Activated T-cell treated with anti-CD3 and anti-CD28 coated beads, Interleukin-2, amount 50 U/mL, for 24 hours (primary cell): ENCODE results near the gene KRTAP4-3.
"Not testable (repeated sequence)": the region's sequence is repeated elsewhere in the genome, so short reads cannot be mapped to it uniquely, and the experiment has no call there.

Experiments used
- DNase-seq: peaks from one replicate; pipeline ENCODE4 v3.0.0-alpha.2; 2020
- H3K27ac Mint-ChIP-seq: 2 replicates; pipeline ENCODE4 v1.8.0; 2020; ENCODE audit warnings: mild to moderate bottlenecking, mixed read lengths
- H3K27me3 Mint-ChIP-seq: 2 replicates; pipeline ENCODE4 v1.8.0; 2020; ENCODE audit warnings: mixed read lengths
- H3K36me3 Mint-ChIP-seq: 2 replicates; pipeline ENCODE4 v1.8.0; 2020; ENCODE audit warnings: low read depth, mixed read lengths
- H3K4me1 Mint-ChIP-seq: 2 replicates; pipeline ENCODE4 v1.8.0; 2020; ENCODE audit warnings: low read depth, mixed read lengths
- H3K4me3 Mint-ChIP-seq: 2 replicates; pipeline ENCODE4 v1.8.0; 2020; ENCODE audit warnings: mild to moderate bottlenecking, moderate library complexity, mixed read lengths
- H3K9me3 Mint-ChIP-seq: 2 replicates; pipeline ENCODE4 v1.8.0; 2020; ENCODE audit warnings: mixed read lengths

Gene KRTAP4-3

GRCh38 chr17:41168121-41168520 is at the start of gene KRTAP4-3:
Gene KRTAP4-3, minus strand, starts transcription at chr17:41168221. Its CDS starts 49 bp downstream, at chr17:41168172.
- Mint-ChIP-seq H3K27ac (no peak within 1 kb of the TSS), H3K4me3 (no peak within 1 kb of the TSS), H3K9me3 (no peaks in the 10 kb centered on the region), H3K36me3 (no peaks in the 10 kb centered on the region), H3K27me3 (no peaks in the 10 kb centered on the region), H3K4me1 (no peaks in the 10 kb centered on the region)
- DNase-seq: no peak

- H3K27ac Mint-ChIP-seq: no peak overlapping the region
Observed at GRCh38 chr17:41215681-41216080, 47.7 kb upstream of the KRTAP4-3 start.

GRCh38 chr17:41212524-41213169 is 44.6 kb upstream of the KRTAP4-3 start:
- H3K9me3 Mint-ChIP-seq: no peaks in the 10 kb centered on the region
- peaks cover 43% of the 10 kb centered on the region for H3K27me3 Mint-ChIP-seq
- no peak for DNase-seq
- no peak overlapping the region for H3K4me3 Mint-ChIP-seq
- H3K36me3 Mint-ChIP-seq: no peaks in the 10 kb centered on the region
- peaks cover 4% of the 10 kb centered on the region for H3K4me1 Mint-ChIP-seq
- no peak overlapping the region for H3K27ac Mint-ChIP-seq

More at GRCh38 chr17:41215681-41216080, 47.7 kb upstream of the KRTAP4-3 start:
- Mint-ChIP-seq H3K36me3 (no peaks in the 10 kb centered on the region), H3K4me1 (peaks cover 4% of the 10 kb centered on the region), H3K27me3 (peaks cover 26% of the 10 kb centered on the region), H3K4me3 (no peak overlapping the region), H3K9me3 (peaks cover 3% of the 10 kb centered on the region)
- DNase-seq: no peak

GRCh38 chr17:41211845-41212466 is 43.9 kb upstream of the KRTAP4-3 start:
- Mint-ChIP-seq H3K36me3 (no peaks in the 10 kb centered on the region), H3K9me3 (no peaks in the 10 kb centered on the region), H3K4me3 (no peak overlapping the region), H3K27ac (no peak overlapping the region), H3K27me3 (peaks cover 43% of the 10 kb centered on the region), H3K4me1 (peaks cover 4% of the 10 kb centered on the region)
- DNase-seq: no peak

GRCh38 chr17:41199421-41200078 is 31.5 kb upstream of the KRTAP4-3 start:
- Mint-ChIP-seq H3K27ac (no peak overlapping the region), H3K4me3 (no peak overlapping the region)

GRCh38 chr17:41196068-41196467 is 28.0 kb upstream of the KRTAP4-3 start:
- Mint-ChIP-seq H3K27me3 (peaks cover 17% of the 10 kb centered on the region), H3K36me3 (no peaks in the 10 kb centered on the region), H3K4me1 (no peaks in the 10 kb centered on the region), H3K27ac (no peak overlapping the region), H3K4me3 (no peak overlapping the region), H3K9me3 (peaks cover 4% of the 10 kb centered on the region)
- DNase-seq: no peak

More at GRCh38 chr17:41199421-41200078, 31.5 kb upstream of the KRTAP4-3 start:
- no peaks in the 10 kb centered on the region for H3K4me1 Mint-ChIP-seq
- H3K9me3 Mint-ChIP-seq: peaks cover 4% of the 10 kb centered on the region
- DNase-seq: no peak
- no peaks in the 10 kb centered on the region for H3K36me3 Mint-ChIP-seq
- peaks cover 5% of the 10 kb centered on the region for H3K27me3 Mint-ChIP-seq

- H3K36me3 Mint-ChIP-seq: no peaks in the 10 kb centered on the region
Observed at GRCh38 chr17:41190328-41190727, 22.3 kb upstream of the KRTAP4-3 start.

GRCh38 chr17:41189837-41190318 is 21.9 kb upstream of the KRTAP4-3 start, which contains the start of gene KRTAP9-1:
Gene KRTAP9-1, plus strand, starts transcription at chr17:41189887. Its CDS starts 0 bp downstream, at chr17:41189887.
- not testable (repeated sequence) for H3K4me1 Mint-ChIP-seq, H3K9me3 Mint-ChIP-seq, H3K27ac Mint-ChIP-seq, DNase-seq, H3K36me3 Mint-ChIP-seq, H3K4me3 Mint-ChIP-seq
- H3K27me3 Mint-ChIP-seq: peaks cover 34% of the 10 kb centered on the region

More at GRCh38 chr17:41190328-41190727, 22.3 kb upstream of the KRTAP4-3 start:
- H3K9me3 Mint-ChIP-seq: no peaks in the 10 kb centered on the region
- H3K27me3 Mint-ChIP-seq: peaks cover 34% of the 10 kb centered on the region
- H3K4me1 Mint-ChIP-seq: no peaks in the 10 kb centered on the region
- H3K27ac Mint-ChIP-seq: no peak overlapping the region
- no peak for DNase-seq
- no peak overlapping the region for H3K4me3 Mint-ChIP-seq

- Mint-ChIP-seq H3K27me3 (peaks cover 35% of the 10 kb centered on the region), H3K4me1 (no peaks in the 10 kb centered on the region), H3K36me3 (no peaks in the 10 kb centered on the region), H3K4me3 (no peak overlapping the region), H3K9me3 (no peaks in the 10 kb centered on the region), H3K27ac (no peak overlapping the region)
- DNase-seq: no peak
Observed at GRCh38 chr17:41186872-41187271, 18.9 kb upstream of the KRTAP4-3 start.

- Mint-ChIP-seq H3K27ac (no peak overlapping the region), H3K4me1 (no peaks in the 10 kb centered on the region), H3K27me3 (peaks cover 19% of the 10 kb centered on the region), H3K4me3 (no peak overlapping the region), H3K9me3 (no peaks in the 10 kb centered on the region), H3K36me3 (no peaks in the 10 kb centered on the region)
- DNase-seq: no peak
Observed at GRCh38 chr17:41185001-41185400, 17.0 kb upstream of the KRTAP4-3 start.

GRCh38 chr17:41184480-41184961 is 16.5 kb upstream of the KRTAP4-3 start, which contains the start of gene KRTAP4-1:
Gene KRTAP4-1, minus strand, starts transcription at chr17:41184911. Its CDS starts 57 bp downstream, at chr17:41184854.
- DNase-seq: no peak
- Mint-ChIP-seq H3K4me1 (no peaks in the 10 kb centered on the region), H3K9me3 (no peaks in the 10 kb centered on the region), H3K27me3 (peaks cover 14% of the 10 kb centered on the region), H3K4me3 (no peak within 1 kb of the TSS), H3K27ac (no peak within 1 kb of the TSS), H3K36me3 (no peaks in the 10 kb centered on the region)

- no peak overlapping the region for H3K4me3 Mint-ChIP-seq
- no peak for DNase-seq
- no peaks in the 10 kb centered on the region for H3K27me3 Mint-ChIP-seq
- H3K36me3 Mint-ChIP-seq: no peaks in the 10 kb centered on the region
- H3K27ac Mint-ChIP-seq: no peak overlapping the region
- H3K4me1 Mint-ChIP-seq: no peaks in the 10 kb centered on the region
- no peaks in the 10 kb centered on the region for H3K9me3 Mint-ChIP-seq
Observed at GRCh38 chr17:41178843-41179616, 11.0 kb upstream of the KRTAP4-3 start.

GRCh38 chr17:41178341-41178740 is 10.3 kb upstream of the KRTAP4-3 start:
- Mint-ChIP-seq H3K4me3 (no peak overlapping the region), H3K27ac (no peak overlapping the region), H3K36me3 (no peaks in the 10 kb centered on the region), H3K4me1 (no peaks in the 10 kb centered on the region), H3K27me3 (no peaks in the 10 kb centered on the region), H3K9me3 (no peaks in the 10 kb centered on the region)
- DNase-seq: no peak

- H3K4me3 Mint-ChIP-seq: no peak within 1 kb of the TSS
- H3K4me1 Mint-ChIP-seq: no peaks in the 10 kb centered on the region
- no peak within 1 kb of the TSS for H3K27ac Mint-ChIP-seq
- H3K36me3 Mint-ChIP-seq: no peaks in the 10 kb centered on the region
- no peaks in the 10 kb centered on the region for H3K27me3 Mint-ChIP-seq
- no peak for DNase-seq
- H3K9me3 Mint-ChIP-seq: no peaks in the 10 kb centered on the region
Observed at GRCh38 chr17:41177727-41178271, 9.8 kb upstream of the KRTAP4-3 start, which contains the start of gene KRTAP4-2. Gene KRTAP4-2, minus strand, starts transcription at chr17:41178221. Its CDS starts 57 bp downstream, at chr17:41178164.
